Endothelial cell of umbilical vein (primary cell): Measurements from ENCODE around the gene POLE. TPM values are rescaled to one million over a fixed set of nuclear protein-coding genes. Genes with fewer than 3 reads are reported as not detected.

Source experiments
- BruUV-seq: library from RNA; stranded (reverse); fragments of 400-500 nt; replicated peaks from 2 replicates; lab custom pipeline; 2021; lab: Mats Ljungman, UMichigan
- CTCF ChIA-PET: fragments of 300-600, 350-600 bp; sonication (Branson Sonifier 250); formaldehyde crosslinking; loops from one replicate; lab custom pipeline; 2021; ENCODE audit warnings: antibody characterized with exemption, inconsistent platforms; lab: Charles Lee
- POLR2A ChIA-PET: fragments of 300-600, 350-600 bp; sonication (Branson Sonifier 250); formaldehyde crosslinking; loops from one replicate; lab custom pipeline; 2021; ENCODE audit warnings: antibody characterized with exemption, inconsistent platforms; lab: Charles Lee
- DNase-seq: peaks from one replicate; pipeline ENCODE4 v3.0.0-alpha.2; 2011; ENCODE audit warnings: low read depth, low spot score
- FAIRE-seq: peaks from 2 replicates; lab custom pipeline; 2011; peaks lifted over from hg19 to GRCh38; lab: Jason Lieb, UNC
- H2AFZ ChIP-seq: 2 replicates; pipeline ENCODE4 v1.6.0; 2012; ENCODE audit warnings: low read depth, low read length, control low read depth, inconsistent platforms
- H3K27ac ChIP-seq: 2 replicates; pipeline ENCODE4 v1.5.1; 2011; ENCODE audit warnings: low read depth, mild to moderate bottlenecking, control low read depth, low read length, moderate library complexity; ENCODE audit not compliant: insufficient read depth
- H3K27me3 ChIP-seq, 2 experiments: 2 replicates each; pipeline versions ENCODE4 v1.6.0 to v1.6.1; 2011; ENCODE audit warnings: low read length in 2 of 2, mixed read lengths in 1 of 2; ENCODE audit not compliant: control insufficient read depth in 2 of 2, insufficient read depth in 2 of 2
- H3K36me3 ChIP-seq, 2 experiments: 2 replicates in 1 of 2; 3 replicates in 1 of 2; pipeline ENCODE4 v1.5.1; 2011; ENCODE audit warnings: low read length in 2 of 2, mild to moderate bottlenecking in 1 of 2, moderate library complexity in 1 of 2; ENCODE audit not compliant: control insufficient read depth in 2 of 2, insufficient read depth in 2 of 2; ENCODE audit errors: extremely low read depth in 1 of 2
- H3K4me1 ChIP-seq: 3 replicates; pipeline ENCODE4 v1.5.1; 2011; ENCODE audit warnings: mild to moderate bottlenecking, low read length; ENCODE audit not compliant: control insufficient read depth, insufficient read depth; ENCODE audit errors: extremely low read depth
- H3K4me2 ChIP-seq: 2 replicates; pipeline ENCODE4 v1.6.1; 2011; ENCODE audit warnings: low read length, control low read depth, mixed read lengths; ENCODE audit not compliant: insufficient read depth
- H3K4me3 ChIP-seq, 3 experiments: fragments of 200-600 bp in 1 of 3; sonication (generic), shearing (Covaris generic) in 1 of 3; replicated peaks in 1 of 3; 2 replicates each; pipeline ENCODE4 v1.5.1; 2011 to 2016; ENCODE audit warnings: control low read depth in 3 of 3, low read length in 3 of 3, mild to moderate bottlenecking in 2 of 3, inconsistent platforms in 1 of 3, low read depth in 1 of 3, moderate library complexity in 1 of 3; ENCODE audit not compliant: insufficient read depth in 1 of 3
- H3K79me2 ChIP-seq: 2 replicates; pipeline ENCODE4 v1.6.0; 2012; ENCODE audit warnings: low read length, inconsistent platforms; ENCODE audit not compliant: control insufficient read depth, insufficient read depth
- H3K9ac ChIP-seq: replicated peaks from 2 replicates; pipeline ENCODE3; 2011; ENCODE audit warnings: low read length, control low read depth; ENCODE audit not compliant: insufficient read depth; ENCODE audit errors: extremely low read depth
- H3K9me1 ChIP-seq: replicated peaks from 3 replicates; pipeline ENCODE4 v1.6.0; 2011; ENCODE audit warnings: mild to moderate bottlenecking, low read length; ENCODE audit not compliant: control insufficient read depth, insufficient read depth; ENCODE audit errors: extremely low read depth
- H3K9me3 ChIP-seq: replicated peaks from 2 replicates; pipeline ENCODE4 v1.5.1; 2012; ENCODE audit warnings: low read length, inconsistent platforms; ENCODE audit not compliant: control insufficient read depth, insufficient read depth
- H4K20me1 ChIP-seq: replicated peaks from 2 replicates; pipeline ENCODE3; 2011; ENCODE audit warnings: mild to moderate bottlenecking, low read length; ENCODE audit not compliant: control insufficient read depth, insufficient read depth; ENCODE audit errors: extremely low read depth
- EZH2 ChIP-seq: IDR thresholded peaks from 2 replicates; pipeline ENCODE4 v1.6.1; 2012; ENCODE audit warnings: borderline replicate concordance, low read depth, mild to moderate bottlenecking, moderate library complexity, low read length, inconsistent platforms; ENCODE audit not compliant: severe bottlenecking
- FOS ChIP-seq: IDR thresholded peaks from 2 replicates; pipeline ENCODE4 v1.6.1; 2011; ENCODE audit warnings: mild to moderate bottlenecking, low read length, moderate library complexity, borderline replicate concordance; ENCODE audit not compliant: insufficient read depth
- GATA2 ChIP-seq: IDR thresholded peaks from 2 replicates; pipeline ENCODE4 v1.7.0; 2011; ENCODE audit warnings: low read depth, mild to moderate bottlenecking, moderate library complexity, mixed read lengths, low read length; ENCODE audit not compliant: insufficient read length, insufficient read depth
- JUN ChIP-seq: IDR thresholded peaks from 2 replicates; pipeline ENCODE4 v1.6.1; 2011; ENCODE audit warnings: borderline replicate concordance, low read depth; ENCODE audit not compliant: insufficient read length, insufficient read depth
- MYC ChIP-seq: IDR thresholded peaks from one replicate; pipeline ENCODE4 v1.6.1; 2011; ENCODE audit warnings: mild to moderate bottlenecking, low read depth, low read length
- POLR2A ChIP-seq: IDR thresholded peaks from 2 replicates; pipeline ENCODE4 v1.6.1; 2012; ENCODE audit warnings: low read depth, mild to moderate bottlenecking, control low read depth, low read length
- POLR2AphosphoS5 ChIP-seq: IDR thresholded peaks from 2 replicates; pipeline ENCODE4 v1.6.1; 2012; ENCODE audit warnings: low read depth, mild to moderate bottlenecking, control low read depth, low read length, moderate library complexity; ENCODE audit not compliant: insufficient read depth
- dilution Hi-C: fragments of 300-500 bp; cut with MboI; formaldehyde crosslinking; loops from one replicate; pipeline ENCODE4 v1.15.0; 2019; ENCODE audit warnings: low sequenced_read_pairs; ENCODE audit not compliant: extremely low pct_ligation_motif_present
- intact Hi-C: fragments of 100-400 bp; cut with micrococcal nuclease; formaldehyde crosslinking; loops from one replicate; pipeline ENCODE4 v1.10.0; 2022
- polyA plus RNA-seq, 4 experiments: library from polyadenylated mRNA; depleted of rRNA in 3 of 4; stranded (reverse) in 3 of 4; unstranded in 1 of 4; fragments of >200 nt; gene quantifications; 2 replicates each; pipeline versions ENCODE4 v1.2.1 to v1.2.3, GENCODE V29; 2011 to 2012; ENCODE audit warnings: missing spikeins in 1 of 4
- total RNA-seq: library from RNA; stranded (reverse); gene quantifications from 2 replicates; pipeline ENCODE4 v1.2.3, GENCODE V29; 2021
- TF ChIP-seq, protein P1 (sequence below), 2 donors: IDR thresholded peaks; 1 replicate in 1 of 2; 2 replicates in 1 of 2; pipeline ENCODE4 v1.5.1; 2011; ENCODE audit warnings: low read length in 2 of 2, mild to moderate bottlenecking in 2 of 2, moderate library complexity in 2 of 2, control low read depth in 1 of 2, inconsistent platforms in 1 of 2, low read depth in 1 of 2; ENCODE audit not compliant: insufficient read depth in 1 of 2; ENCODE audit errors: extremely low read depth in 1 of 2
- TF ChIP-seq, protein P2 (sequence below): IDR thresholded peaks from 2 replicates; pipeline ENCODE4 v1.6.1; 2011; ENCODE audit not compliant: insufficient read depth, insufficient read length

The POLE gene
- total and polyA plus RNA-seq, 2 donors (not counting 3 experiments of a cell fraction or from before 2014, with no cell fraction given), result 22.9 to 82.7 TPM

DNA sequence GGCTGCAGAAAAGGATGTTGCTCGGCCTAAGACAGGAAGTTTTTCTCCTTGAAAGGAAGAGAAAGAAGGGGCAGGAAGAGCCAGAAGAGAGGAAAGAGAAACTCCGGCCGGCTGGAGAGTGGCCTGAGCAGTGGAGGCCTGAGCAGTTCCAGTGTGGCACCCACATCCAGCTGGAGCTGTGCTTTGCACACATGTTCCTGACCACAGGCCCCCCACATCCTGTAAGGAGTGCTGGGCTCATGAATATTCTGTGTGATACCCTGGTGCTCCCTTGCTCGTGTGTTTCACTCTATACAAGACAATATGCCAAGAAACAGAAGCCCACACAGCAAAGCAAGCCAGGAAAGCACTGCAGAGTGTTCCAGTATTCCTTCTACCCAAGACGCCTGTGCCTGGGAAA, 27.1 kb downstream of the POLE start:
- Histone ChIP-seq H3K36me3 (peaks cover 6 to 31% of the 10 kb centered on the region in 2 experiments), H2AFZ (no peak overlapping the region), H3K27ac (no peak overlapping the region), H3K9me3 (no peaks in the 10 kb centered on the region), H3K4me3 (no peak overlapping the region), H3K27me3 (no peaks in the 10 kb centered on the region), H3K9ac (no peak overlapping the region), H3K4me1 (no peaks in the 10 kb centered on the region), H3K9me1 (no peaks in the 10 kb centered on the region), H3K4me2 (no peak overlapping the region), H3K79me2 (no peaks in the 10 kb centered on the region), H4K20me1 (no peaks in the 10 kb centered on the region)
- TF ChIP-seq POLR2A, result no peak
- no peak for TF ChIP-seq EZH2
- no peak for TF ChIP-seq GATA2
- TF ChIP-seq JUN, result no peak
- TF ChIP-seq, protein P1, sequence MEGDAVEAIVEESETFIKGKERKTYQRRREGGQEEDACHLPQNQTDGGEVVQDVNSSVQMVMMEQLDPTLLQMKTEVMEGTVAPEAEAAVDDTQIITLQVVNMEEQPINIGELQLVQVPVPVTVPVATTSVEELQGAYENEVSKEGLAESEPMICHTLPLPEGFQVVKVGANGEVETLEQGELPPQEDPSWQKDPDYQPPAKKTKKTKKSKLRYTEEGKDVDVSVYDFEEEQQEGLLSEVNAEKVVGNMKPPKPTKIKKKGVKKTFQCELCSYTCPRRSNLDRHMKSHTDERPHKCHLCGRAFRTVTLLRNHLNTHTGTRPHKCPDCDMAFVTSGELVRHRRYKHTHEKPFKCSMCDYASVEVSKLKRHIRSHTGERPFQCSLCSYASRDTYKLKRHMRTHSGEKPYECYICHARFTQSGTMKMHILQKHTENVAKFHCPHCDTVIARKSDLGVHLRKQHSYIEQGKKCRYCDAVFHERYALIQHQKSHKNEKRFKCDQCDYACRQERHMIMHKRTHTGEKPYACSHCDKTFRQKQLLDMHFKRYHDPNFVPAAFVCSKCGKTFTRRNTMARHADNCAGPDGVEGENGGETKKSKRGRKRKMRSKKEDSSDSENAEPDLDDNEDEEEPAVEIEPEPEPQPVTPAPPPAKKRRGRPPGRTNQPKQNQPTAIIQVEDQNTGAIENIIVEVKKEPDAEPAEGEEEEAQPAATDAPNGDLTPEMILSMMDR (IDR thresholded peaks at IDR 0.05; ENCODE audit: extremely low read depth in 1 of 2, insufficient read depth in 1 of 2, low read depth in 1 of 2, low read length in 2 of 2), result no peak
- TF ChIP-seq FOS, result no peak
- no peak for TF ChIP-seq POLR2AphosphoS5
- TF ChIP-seq MYC, result no peak
- TF ChIP-seq, protein P2, sequence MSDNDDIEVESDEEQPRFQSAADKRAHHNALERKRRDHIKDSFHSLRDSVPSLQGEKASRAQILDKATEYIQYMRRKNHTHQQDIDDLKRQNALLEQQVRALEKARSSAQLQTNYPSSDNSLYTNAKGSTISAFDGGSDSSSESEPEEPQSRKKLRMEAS, result no peak
- intact Hi-C loops, result no loop called here
- dilution Hi-C loops, result no loop called here
- POLR2A ChIA-PET, result no interaction called here
- no peak for FAIRE-seq
- no TSS peak for BruUV-seq
- DNase-seq, result peak; percentile 11
- CTCF ChIA-PET, result no interaction called here
